PFSK-1 (cell line): Measurements from ENCODE around the gene NRP1.

Experiments used
- FOXP2 ChIP-seq: optimal IDR thresholded peaks from 2 replicates; pipeline ENCODE3; 2011; ENCODE audit warnings: borderline replicate concordance, control low read depth, inconsistent platforms; ENCODE audit not compliant: insufficient read depth; ENCODE audit errors: extremely low read length, extremely low read depth
- POLR2AphosphoS5 ChIP-seq: IDR thresholded peaks from 2 replicates; pipeline ENCODE4 v1.6.1; 2012; ENCODE audit warnings: low read depth, mild to moderate bottlenecking, control low read depth, low read length, moderate library complexity
- REST ChIP-seq, 2 experiments: IDR thresholded peaks; 2 replicates each; pipeline versions ENCODE4 v1.6.1 to v1.8.0; 2011 to 2012; ENCODE audit warnings: low read depth in 2 of 2, low read length in 2 of 2, control low read depth in 1 of 2, inconsistent platforms in 1 of 2, mild to moderate bottlenecking in 1 of 2, moderate library complexity in 1 of 2; ENCODE audit not compliant: insufficient read depth in 1 of 2
- SIN3A ChIP-seq: IDR thresholded peaks from 2 replicates; pipeline ENCODE4 v1.6.1; 2012; ENCODE audit warnings: mild to moderate bottlenecking, low read length, moderate library complexity, borderline replicate concordance; ENCODE audit not compliant: insufficient read depth
- TAF1 ChIP-seq: IDR thresholded peaks from 2 replicates; pipeline ENCODE4 v1.6.1; 2012; ENCODE audit warnings: low read length, control low read depth, borderline replicate concordance; ENCODE audit not compliant: insufficient read depth

The NRP1 gene

GRCh38 chr10:33298893-33299292 is 35.6 kb downstream of the NRP1 start:
- no peak for TF ChIP-seq POLR2AphosphoS5

- TF ChIP-seq SIN3A, result no peak
- no peak for TF ChIP-seq REST (IDR thresholded peaks at IDR 0.05; ENCODE audit: insufficient read depth in 1 of 2, low read depth in 2 of 2, low read length in 2 of 2)
- no peak for TF ChIP-seq TAF1
- no peak for TF ChIP-seq FOXP2
- TF ChIP-seq POLR2AphosphoS5, result no peak
Observed at GRCh38 chr10:33298110-33298509, 36.4 kb downstream of the NRP1 start.

GRCh38 chr10:33295851-33296250 is 38.6 kb downstream of the NRP1 start:
- no peak for TF ChIP-seq SIN3A
- TF ChIP-seq POLR2AphosphoS5, result no peak
- TF ChIP-seq FOXP2, result no peak
- TF ChIP-seq TAF1, result no peak
- no peak for TF ChIP-seq REST (IDR thresholded peaks at IDR 0.05; ENCODE audit: insufficient read depth in 1 of 2, low read depth in 2 of 2, low read length in 2 of 2)

- no peak for TF ChIP-seq FOXP2
- no peak for TF ChIP-seq POLR2AphosphoS5
- no peak for TF ChIP-seq REST (IDR thresholded peaks at IDR 0.05; ENCODE audit: insufficient read depth in 1 of 2, low read depth in 2 of 2, low read length in 2 of 2)
- TF ChIP-seq SIN3A, result no peak
- no peak for TF ChIP-seq TAF1
Observed at GRCh38 chr10:33293531-33294170, 40.8 kb downstream of the NRP1 start.

- TF ChIP-seq REST (IDR thresholded peaks at IDR 0.05; ENCODE audit: insufficient read depth in 1 of 2, low read depth in 2 of 2, low read length in 2 of 2) (no peak), POLR2AphosphoS5 (no peak), TAF1 (no peak), SIN3A (no peak), FOXP2 (no peak)
Observed at GRCh38 chr10:33293076-33293475, 41.4 kb downstream of the NRP1 start.
